Epithelial cell of esophagus (primary cell): ENCODE results near the gene ARHGAP26.
A peak's percentile ranks its signal among the peaks of the same experiment; 100 is the strongest.

ENCODE experiments used
- DNase-seq: peaks from one replicate; pipeline ENCODE4 v3.0.0; 2010; ENCODE audit warnings: low read depth
- H3K4me3 ChIP-seq: 2 replicates; pipeline ENCODE4 v1.5.1; 2011; ENCODE audit warnings: mild to moderate bottlenecking, low read length, control low read depth
- CTCF ChIP-seq: IDR thresholded peaks from 2 replicates; pipeline ENCODE4 v1.5.1; 2011; ENCODE audit warnings: low read depth, mild to moderate bottlenecking, low read length, control low read depth, inconsistent platforms; ENCODE audit not compliant: insufficient read depth; ENCODE audit errors: missing control alignments

Gene ARHGAP26

DNA sequence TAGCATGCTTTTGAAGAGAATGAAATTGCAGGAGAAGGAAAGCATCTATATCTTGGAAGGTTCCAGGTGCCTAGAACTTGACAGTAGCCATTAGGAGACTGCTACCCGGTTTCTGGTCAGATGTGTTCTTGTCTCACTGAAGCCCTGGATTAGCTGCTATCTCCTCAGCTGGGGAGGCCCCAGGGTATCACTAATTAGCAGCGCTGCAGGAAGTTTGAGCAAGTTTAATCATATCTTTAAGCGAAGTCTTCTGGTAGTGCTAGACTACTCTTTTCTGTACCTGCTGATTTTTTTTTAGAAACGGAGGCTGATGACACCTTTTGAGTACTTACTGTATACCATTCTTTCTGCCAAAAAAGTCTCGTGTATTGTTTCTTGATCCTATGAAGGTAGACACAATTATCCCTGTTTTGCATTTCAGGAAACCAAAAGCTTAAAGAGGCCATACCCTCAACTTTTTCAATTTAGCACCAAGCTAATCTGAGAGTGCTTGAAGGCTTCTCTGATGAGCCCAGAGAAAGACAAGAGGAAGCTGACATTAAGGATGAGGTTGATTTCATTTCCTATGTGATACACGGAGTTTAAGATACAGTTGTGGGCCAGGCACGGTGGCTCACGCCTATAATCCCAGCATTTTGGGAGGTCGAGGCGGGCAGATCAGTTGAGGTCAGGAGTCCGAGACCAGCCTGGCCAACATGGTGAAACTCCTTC is 201.3 kb downstream of the ARHGAP26 start:
- H3K4me3 ChIP-seq: no peak overlapping the region
- no peak for DNase-seq
- TF ChIP-seq CTCF: no peak

- no peak for TF ChIP-seq CTCF
Measured at GRCh38 chr5:142972064-142972570, 201.9 kb downstream of the ARHGAP26 start.

DNA sequence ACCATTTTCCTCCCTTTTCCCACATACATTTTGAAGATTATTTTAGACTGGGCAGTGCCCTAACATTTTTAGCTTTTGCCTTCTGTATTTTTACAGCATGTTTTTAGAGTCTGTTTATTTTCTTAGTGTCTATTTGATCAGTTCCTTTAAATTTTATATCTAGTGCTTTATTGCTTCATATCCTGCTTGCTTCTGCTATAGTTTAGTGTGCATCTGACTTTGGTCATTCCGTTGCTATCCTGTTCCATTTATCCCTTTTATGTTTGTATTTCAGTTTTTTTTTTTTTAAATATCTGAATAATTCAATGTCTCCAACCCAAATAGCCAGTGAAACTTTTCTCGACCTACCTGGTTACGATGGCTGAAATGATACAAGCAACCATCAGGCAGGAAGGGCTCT is 203.8 kb downstream of the ARHGAP26 start:
- no peak for DNase-seq
- no peak for TF ChIP-seq CTCF
- H3K4me3 ChIP-seq: no peak overlapping the region

More at GRCh38 chr5:142972064-142972570, 201.9 kb downstream of the ARHGAP26 start:
- DNase-seq: no peak
- no peak overlapping the region for H3K4me3 ChIP-seq

GRCh38 chr5:142974409-142974808 is 204.2 kb downstream of the ARHGAP26 start:
- TF ChIP-seq CTCF: no peak
- H3K4me3 ChIP-seq: no peak overlapping the region
- DNase-seq: no peak

DNA sequence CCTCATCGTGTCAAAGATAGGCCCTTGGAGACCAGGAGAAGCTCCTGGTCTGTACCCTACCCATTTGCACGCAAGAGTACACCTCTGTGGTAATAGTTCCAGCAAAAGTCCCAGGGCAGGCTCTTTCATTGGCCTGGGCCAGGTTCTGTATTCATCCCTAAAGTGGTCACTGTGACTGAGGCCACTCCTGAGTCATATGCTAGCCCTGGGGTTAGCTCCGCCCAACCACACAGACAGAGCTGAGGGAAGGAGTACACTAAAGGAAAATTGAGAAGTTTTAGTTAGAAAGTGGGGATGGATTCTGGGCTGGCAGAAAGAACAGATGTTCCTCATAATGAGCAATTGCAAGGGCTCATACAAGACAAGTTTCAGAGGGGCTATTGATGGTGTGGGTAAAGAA is 206.7 kb downstream of the ARHGAP26 start:
- no peak overlapping the region for H3K4me3 ChIP-seq
- no peak for DNase-seq
- no peak for TF ChIP-seq CTCF

DNA sequence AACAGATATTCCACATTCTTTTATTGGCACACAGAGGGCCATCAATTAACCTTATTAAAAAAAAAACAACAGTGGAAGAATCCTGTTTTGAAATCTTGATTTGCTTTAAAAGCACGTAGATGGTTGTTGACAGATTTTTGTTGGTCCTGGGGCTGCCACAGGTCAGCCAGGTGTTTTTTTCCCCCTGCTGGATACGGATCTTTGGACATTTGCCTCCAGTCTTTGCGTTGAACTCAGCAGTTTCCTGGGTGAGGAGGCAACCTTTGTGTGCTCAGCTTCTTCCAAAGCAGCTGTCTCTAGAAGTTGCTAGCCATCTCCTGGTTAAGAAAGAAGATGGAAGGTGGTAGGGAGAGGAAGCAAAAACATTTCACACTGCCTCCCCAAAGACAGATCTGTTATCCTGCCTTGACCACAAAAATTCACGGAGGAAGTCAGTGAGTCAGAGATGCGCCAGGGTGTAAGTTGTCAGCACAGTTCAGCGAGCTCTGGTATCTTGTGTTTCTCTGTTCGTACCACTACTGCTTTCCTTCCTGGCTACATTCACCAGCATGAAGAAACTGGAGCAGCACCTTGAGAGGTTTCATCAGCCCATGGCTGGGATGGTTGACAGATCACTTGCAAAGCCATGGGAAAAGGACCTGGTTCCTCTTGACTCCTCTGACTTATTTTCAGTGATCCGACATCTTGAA is 207.3 kb downstream of the ARHGAP26 start:
- no peak overlapping the region for H3K4me3 ChIP-seq
- DNase-seq: peak; percentile 88
- TF ChIP-seq CTCF: no peak
